GM23248 (cell line): ENCODE data around the gene GRK3. TPM values are rescaled to one million over a fixed set of nuclear protein-coding genes. Genes with fewer than 3 reads are reported as not detected.

Source experiments
- DNase-seq: peaks from one replicate; pipeline ENCODE4 v3.0.0-alpha.2; 2015
- H2AFZ ChIP-seq: fragments of 200-600 bp; sonication (generic); 2 replicates; pipeline ENCODE4 v1.6.1; 2016; ENCODE audit warnings: antibody characterized with exemption
- H3F3A ChIP-seq: fragments of 200-600 bp; sonication (generic); 2 replicates; pipeline ENCODE4 v1.6.1; 2016; ENCODE audit warnings: mild to moderate bottlenecking, antibody characterized with exemption, mixed run types; ENCODE audit not compliant: insufficient read depth
- H3K27ac ChIP-seq: fragments of 200-600 bp; sonication (generic); 2 replicates; pipeline ENCODE4 v1.5.1; 2016; ENCODE audit warnings: mild to moderate bottlenecking
- H3K27me3 ChIP-seq: fragments of 200-600 bp; sonication (generic); replicated peaks from 2 replicates; pipeline ENCODE4 v1.6.1; 2016; ENCODE audit warnings: mild to moderate bottlenecking; ENCODE audit not compliant: insufficient read depth
- H3K36me3 ChIP-seq: fragments of 200-600 bp; sonication (generic); 2 replicates; pipeline ENCODE4 v1.6.1; 2016; ENCODE audit warnings: low read depth, mild to moderate bottlenecking
- H3K4me1 ChIP-seq: fragments of 200-600 bp; sonication (generic); 2 replicates; pipeline ENCODE4 v1.6.1; 2016; ENCODE audit warnings: mild to moderate bottlenecking; ENCODE audit not compliant: insufficient read depth
- H3K4me2 ChIP-seq: fragments of 200-600 bp; sonication (generic); one replicate; pipeline ENCODE4 v1.6.1; 2016; ENCODE audit warnings: mild to moderate bottlenecking; ENCODE audit not compliant: unreplicated experiment
- H3K4me3 ChIP-seq: fragments of 200-600 bp; sonication (generic); 2 replicates; pipeline ENCODE4 v1.5.1; 2016; ENCODE audit warnings: mild to moderate bottlenecking
- H3K79me2 ChIP-seq: fragments of 200-600 bp; sonication (generic); 2 replicates; pipeline ENCODE4 v1.6.1; 2016; ENCODE audit warnings: mild to moderate bottlenecking; ENCODE audit not compliant: insufficient read depth
- H3K9ac ChIP-seq: fragments of 200-600 bp; sonication (generic); 2 replicates; pipeline ENCODE4 v1.6.1; 2016; ENCODE audit warnings: mild to moderate bottlenecking
- H3K9me2 ChIP-seq: fragments of 200-600 bp; sonication (generic); 2 replicates; pipeline ENCODE4 v1.6.1; 2016; ENCODE audit warnings: mixed run types, mild to moderate bottlenecking, moderate library complexity; ENCODE audit not compliant: insufficient read depth
- H3K9me3 ChIP-seq: fragments of 200-600 bp; sonication (generic); one replicate; pipeline ENCODE4 v1.6.1; 2017; ENCODE audit warnings: low read depth
- H4K20me1 ChIP-seq: fragments of 200-600 bp; sonication (generic); 2 replicates; pipeline ENCODE4 v1.6.0; 2016; ENCODE audit not compliant: insufficient read depth
- EZH2 ChIP-seq: fragments of 200-600 bp; sonication (generic); IDR thresholded peaks from 2 replicates; pipeline ENCODE4 v1.6.1; 2018; ENCODE audit warnings: antibody characterized with exemption, mild to moderate bottlenecking; ENCODE audit not compliant: insufficient read depth, poor library complexity, severe bottlenecking
- EZH2phosphoT487 ChIP-seq: fragments of 200-600 bp; sonication (generic); IDR thresholded peaks from 2 replicates; pipeline ENCODE4 v1.6.1; 2018; ENCODE audit warnings: antibody characterized with exemption, moderate library complexity, mild to moderate bottlenecking, low read depth; ENCODE audit not compliant: insufficient read depth
- WGBS, 2 experiments: methylation state at CpG; one replicate each; pipeline ENCODE4 v1.1.6; 2015 to 2017; ENCODE audit warnings: low lambda C conversion rate in 2 of 2, low coverage in 1 of 2; ENCODE audit errors: missing lambda C conversion rate in 2 of 2; 5-methylcytosine and 5-hydroxymethylcytosine counted together
- in situ Hi-C: fragments of 300-500 bp; cut with MboI; formaldehyde crosslinking; loops from 2 replicates; pipeline ENCODE4 v1.15.0; 2020
- polyA plus RNA-seq: library from polyadenylated mRNA; unstranded; fragments of >200 nt; fragmentation: Nextera tagmentation; extraction: Ambion mirVana; gene quantifications from 2 replicates; pipeline ENCODE4 v1.2.1, GENCODE V29; 2016
- total RNA-seq: library from RNA; depleted of rRNA; stranded (reverse); fragments of >200 nt; shearing (Covaris generic); gene quantifications from 2 replicates; pipeline ENCODE4 v1.2.3, GENCODE V29; 2014

GRK3 gene
- total and polyA plus RNA-seq, 2 experiments from 2014 or later, result 0.08 to 0.11 TPM

DNA sequence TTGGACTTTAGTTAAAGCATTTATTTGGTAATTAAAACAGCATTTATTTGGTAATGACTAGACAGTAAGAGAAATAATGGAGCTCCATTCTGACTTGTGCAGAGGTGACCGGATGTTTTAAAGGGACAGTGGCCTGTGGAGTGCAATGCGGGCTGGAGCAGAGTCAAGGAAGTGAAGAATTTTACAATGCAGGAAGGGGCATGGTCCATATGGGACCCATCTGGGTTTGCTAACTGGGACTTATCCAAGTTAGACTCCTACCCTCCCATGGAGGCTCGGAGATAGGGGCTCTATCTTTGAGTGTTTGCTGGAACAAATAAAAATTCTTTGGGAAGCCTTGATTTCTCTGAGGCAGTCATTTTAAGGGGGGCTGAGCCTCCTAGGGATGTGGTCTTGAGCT is 117.6 kb downstream of the GRK3 start:
- DNase-seq, result no peak
- Histone ChIP-seq H3K27ac (no peak overlapping the region), H2AFZ (no peak overlapping the region), H3K9me2 (no peaks in the 10 kb centered on the region), H3K4me2 (no peak overlapping the region), H3K36me3 (no peaks in the 10 kb centered on the region), H3K4me3 (no peak overlapping the region), H4K20me1 (no peaks in the 10 kb centered on the region), H3K79me2 (no peaks in the 10 kb centered on the region), H3K27me3 (no peaks in the 10 kb centered on the region), H3K4me1 (no peaks in the 10 kb centered on the region), H3F3A (no peaks in the 10 kb centered on the region), H3K9me3 (no peaks in the 10 kb centered on the region), H3K9ac (no peak overlapping the region)
- TF ChIP-seq EZH2 (no peak), EZH2phosphoT487 (no peak)
- in situ Hi-C loops, result no loop called here
- 83 to 85% methylated on average over 3 of the region's 3 CpGs for WGBS, 2 experiments

GRCh38 chr22:25688627-25689026 is 124.2 kb downstream of the GRK3 start:
- no peaks in the 10 kb centered on the region for H3K9me3 ChIP-seq
- H3K36me3 ChIP-seq, result no peaks in the 10 kb centered on the region
- no peak for DNase-seq
- H3K9me2 ChIP-seq, result no peaks in the 10 kb centered on the region
- H3K79me2 ChIP-seq, result no peaks in the 10 kb centered on the region
- H3K27me3 ChIP-seq, result no peaks in the 10 kb centered on the region
- H3K4me3 ChIP-seq, result no peak overlapping the region
- H2AFZ ChIP-seq, result no peak overlapping the region
- H3K27ac ChIP-seq, result no peak overlapping the region
- TF ChIP-seq EZH2 (no peak), EZH2phosphoT487 (no peak)
- H3K4me2 ChIP-seq, result no peak overlapping the region
- no peaks in the 10 kb centered on the region for H4K20me1 ChIP-seq
- H3F3A ChIP-seq, result no peaks in the 10 kb centered on the region
- no peak overlapping the region for H3K9ac ChIP-seq
- H3K4me1 ChIP-seq, result no peaks in the 10 kb centered on the region
- WGBS, 2 experiments, result 95 to 96% methylated on average over 5 of the region's 5 CpGs
- in situ Hi-C loops, result no loop called here

DNA sequence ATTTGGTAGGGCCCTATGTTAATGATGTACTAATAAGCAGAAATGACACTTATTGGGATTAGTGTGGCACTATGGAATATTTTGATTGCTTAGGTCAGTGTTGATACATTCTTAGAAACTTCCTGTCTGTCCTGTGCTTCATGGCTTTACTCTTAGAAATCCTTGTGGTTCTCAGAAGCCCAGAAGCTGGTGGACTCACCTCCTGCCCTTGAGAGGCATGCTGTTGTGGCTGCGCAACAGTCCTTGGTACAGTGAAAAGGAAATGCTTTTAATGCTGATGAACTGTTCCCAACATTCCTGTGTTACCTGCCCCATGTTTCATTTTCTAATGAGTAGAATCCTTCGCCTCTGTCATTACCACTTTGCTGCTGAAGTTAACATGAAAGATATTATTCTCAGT is 125.2 kb downstream of the GRK3 start:
- Histone ChIP-seq H3K27ac (no peak overlapping the region), H4K20me1 (no peaks in the 10 kb centered on the region), H3F3A (no peaks in the 10 kb centered on the region), H3K36me3 (no peaks in the 10 kb centered on the region), H3K4me1 (no peaks in the 10 kb centered on the region), H3K27me3 (no peaks in the 10 kb centered on the region), H3K9me2 (no peaks in the 10 kb centered on the region), H3K4me3 (no peak overlapping the region), H3K4me2 (no peak overlapping the region), H3K9me3 (no peaks in the 10 kb centered on the region), H3K79me2 (no peaks in the 10 kb centered on the region), H3K9ac (no peak overlapping the region), H2AFZ (no peak overlapping the region)
- WGBS, 2 experiments, result 87 to 100% methylated on average over 2 of the region's 2 CpGs
- TF ChIP-seq EZH2 (no peak), EZH2phosphoT487 (no peak)
- in situ Hi-C loops, result loop anchor here (10.0 kb wide), 1 partner anchor 225 kb away; no protein-coding TSS in a partner anchor
- DNase-seq, result no peak

GRCh38 chr22:25690798-25691197 is 126.3 kb downstream of the GRK3 start:
- Histone ChIP-seq H2AFZ (no peak overlapping the region), H4K20me1 (no peaks in the 10 kb centered on the region), H3K9me3 (no peaks in the 10 kb centered on the region), H3K79me2 (no peaks in the 10 kb centered on the region), H3K4me2 (no peak overlapping the region), H3K9ac (no peak overlapping the region), H3K9me2 (no peaks in the 10 kb centered on the region), H3K27ac (no peak overlapping the region), H3K27me3 (no peaks in the 10 kb centered on the region), H3K4me3 (no peak overlapping the region), H3F3A (no peaks in the 10 kb centered on the region), H3K36me3 (no peaks in the 10 kb centered on the region), H3K4me1 (no peaks in the 10 kb centered on the region)
- WGBS, 2 experiments, result 61 to 67% methylated on average over 5 of the region's 5 CpGs
- no peak for TF ChIP-seq EZH2phosphoT487
- TF ChIP-seq EZH2, result no peak
- in situ Hi-C loops, result loop anchor here (10.0 kb wide), 1 partner anchor 226 kb away; no protein-coding TSS in a partner anchor
- no peak for DNase-seq
